Liver (tissue), 9 donors: ENCODE measurements around the gene GALR2. TPM values are rescaled to one million over a fixed set of nuclear protein-coding genes. Genes with fewer than 3 reads are reported as not detected.

Experiments used
- DNase-seq: peaks from one replicate; pipeline ENCODE4 v3.0.0-alpha.2; 2017; ENCODE audit warnings: low spot score
- H3K27ac ChIP-seq, 2 donors: one replicate each; pipeline ENCODE4 v1.7.0; 2013; ENCODE audit warnings: inconsistent platforms in 2 of 2, low read length in 2 of 2, control low read depth in 1 of 2, low read depth in 1 of 2, mild to moderate bottlenecking in 1 of 2
- H3K27me3 ChIP-seq, 4 donors: one replicate each; pipeline versions ENCODE4 v1.6.1 to v1.7.0; 2013; ENCODE audit warnings: low read length in 3 of 4, inconsistent platforms in 1 of 4, mild to moderate bottlenecking in 1 of 4, moderate library complexity in 1 of 4; ENCODE audit not compliant: control insufficient read depth in 4 of 4, insufficient read depth in 4 of 4
- H3K36me3 ChIP-seq, 4 donors: one replicate each; pipeline versions ENCODE4 v1.6.1 to v1.7.0; 2013; ENCODE audit warnings: low read length in 3 of 4, mild to moderate bottlenecking in 3 of 4, low read depth in 1 of 4, moderate library complexity in 1 of 4; ENCODE audit not compliant: control insufficient read depth in 4 of 4, insufficient read depth in 3 of 4
- H3K4me1 ChIP-seq, 4 donors: one replicate each; pipeline versions ENCODE4 v1.6.1 to v1.7.0; 2013; ENCODE audit warnings: low read length in 3 of 4, mild to moderate bottlenecking in 3 of 4, moderate library complexity in 1 of 4; ENCODE audit not compliant: control insufficient read depth in 4 of 4, insufficient read depth in 4 of 4
- H3K4me3 ChIP-seq, 3 donors: one replicate each; pipeline versions ENCODE4 v1.6.1 to v1.7.0; 2013; ENCODE audit warnings: low read length in 3 of 3, control low read depth in 1 of 3, low read depth in 1 of 3, mild to moderate bottlenecking in 1 of 3
- H3K9ac ChIP-seq, 2 donors: one replicate each; pipeline ENCODE4 v1.7.0; 2013; ENCODE audit warnings: low read length in 2 of 2, mild to moderate bottlenecking in 2 of 2, moderate library complexity in 2 of 2, control low read depth in 1 of 2, low read depth in 1 of 2
- H3K9me3 ChIP-seq, 4 donors: one replicate each; pipeline versions ENCODE4 v1.6.1 to v1.7.0; 2013; ENCODE audit warnings: low read length in 3 of 4; ENCODE audit not compliant: control insufficient read depth in 4 of 4
- EGR1 ChIP-seq, 2 donors: IDR thresholded peaks; 2 replicates each; pipeline ENCODE4 v1.6.1; 2016 to 2018; ENCODE audit warnings: antibody characterized with exemption in 2 of 2, low read depth in 2 of 2
- FOXA1 ChIP-seq: IDR thresholded peaks from 2 replicates; pipeline ENCODE4 v1.6.1; 2016; ENCODE audit warnings: antibody characterized with exemption
- FOXA2 ChIP-seq: IDR thresholded peaks from 2 replicates; pipeline ENCODE4 v1.6.1; 2016; ENCODE audit warnings: antibody characterized with exemption
- GABPA ChIP-seq, 2 donors: IDR thresholded peaks in 1 of 2; conservative IDR thresholded peaks in 1 of 2; 2 replicates each; pipeline ENCODE4 v1.6.1; 2016; ENCODE audit warnings: antibody characterized with exemption in 2 of 2, mild to moderate bottlenecking in 1 of 2, moderate library complexity in 1 of 2
- HNF4A ChIP-seq, 2 donors: conservative IDR thresholded peaks; 2 replicates each; pipeline ENCODE4 v1.6.1; 2016; ENCODE audit warnings: antibody characterized with exemption in 2 of 2, mild to moderate bottlenecking in 2 of 2
- HNF4G ChIP-seq: IDR thresholded peaks from 2 replicates; pipeline ENCODE4 v1.6.1; 2016; ENCODE audit warnings: antibody characterized with exemption
- JUND ChIP-seq, 2 donors: IDR thresholded peaks; 2 replicates each; pipeline ENCODE4 v1.6.1; 2016; ENCODE audit warnings: antibody characterized with exemption in 2 of 2
- NR2F2 ChIP-seq: IDR thresholded peaks from 2 replicates; pipeline ENCODE4 v1.6.1; 2016; ENCODE audit warnings: antibody characterized with exemption
- RAD21 ChIP-seq, 2 donors: IDR thresholded peaks; 2 replicates each; pipeline ENCODE4 v1.6.1; 2016; ENCODE audit warnings: antibody characterized with exemption in 2 of 2, mild to moderate bottlenecking in 2 of 2
- REST ChIP-seq: IDR thresholded peaks from 2 replicates; pipeline ENCODE4 v1.6.1; 2016; ENCODE audit warnings: antibody characterized with exemption, mild to moderate bottlenecking
- RXRA ChIP-seq, 2 donors: IDR thresholded peaks; 2 replicates each; pipeline ENCODE4 v1.6.1; 2017 to 2018; ENCODE audit warnings: antibody characterized with exemption in 2 of 2, mild to moderate bottlenecking in 1 of 2
- SP1 ChIP-seq: IDR thresholded peaks from 2 replicates; pipeline ENCODE4 v1.6.1; 2018; ENCODE audit warnings: antibody characterized with exemption, mild to moderate bottlenecking
- TAF1 ChIP-seq: conservative IDR thresholded peaks from 2 replicates; pipeline ENCODE4 v1.6.1; 2016; ENCODE audit warnings: antibody characterized with exemption, mild to moderate bottlenecking
- YY1 ChIP-seq: IDR thresholded peaks from 2 replicates; pipeline ENCODE4 v1.6.1; 2016; ENCODE audit warnings: antibody characterized with exemption, mild to moderate bottlenecking
- WGBS: extraction: QIAGEN DNeasy Blood & Tissue Kit; methylation state at CpG from one replicate; pipeline ENCODE4 v1.1.7; 2013; 5-methylcytosine and 5-hydroxymethylcytosine counted together
- polyA plus RNA-seq, 2 donors: library from polyadenylated mRNA; stranded (reverse) in 1 of 2; unstranded in 1 of 2; fragments of 200-250 nt in 1 of 2; fragments of >200 nt in 1 of 2; fragmentation: Nextera tagmentation in 1 of 2; extraction: Ambion mirVana in 1 of 2; gene quantifications; one replicate each; pipeline versions ENCODE4 v1.2.1 to v1.2.3, GENCODE V29; 2013 to 2015
- total RNA-seq, 2 donors: library from RNA; depleted of rRNA; stranded (reverse); fragments of >200 nt; gene quantifications; one replicate each; pipeline ENCODE4 v1.2.3, GENCODE V29; 2014
- TF ChIP-seq, protein P1 (sequence below): IDR thresholded peaks from 2 replicates; pipeline ENCODE4 v1.6.1; 2016; ENCODE audit warnings: antibody characterized with exemption
- TF ChIP-seq, protein P2 (sequence below): fragments of 150-350 bp; IDR thresholded peaks from 2 replicates; pipeline ENCODE4 v1.5.1; 2017; ENCODE audit warnings: improper control_type of control experiment, low read depth, low read length; ENCODE audit not compliant: missing input control
- TF ChIP-seq, protein P3 (sequence below): IDR thresholded peaks from 2 replicates; pipeline ENCODE4 v1.6.1; 2016; ENCODE audit warnings: antibody characterized with exemption
- donor health status: healthy.
- donor health status: healthy.
- donor health status: healthy.
- donor health status: healthy.
- donor health status: healthy.

GALR2 gene
- total and polyA plus RNA-seq, 4 donors = 0.08 to 0.22 (median 0.14) TPM; not detected in 1

GRCh38 chr17:76075364-76076145 lies 974 bp downstream of the GALR2 start:
- no peak overlapping the region for H3K9ac ChIP-seq
- no peaks in the 10 kb centered on the region for H3K36me3 ChIP-seq
- H3K27me3 ChIP-seq = peaks cover 0 to 20% (median 9%) of the 10 kb centered on the region in 4 donors
- WGBS = 6% methylated on average over 48 of the region's 48 CpGs
- no peak overlapping the region for H3K4me3 ChIP-seq
- H3K9me3 ChIP-seq = no peaks in the 10 kb centered on the region
- H3K4me1 ChIP-seq = peaks cover 10 to 49% (median 23%) of the 10 kb centered on the region in 4 donors
- H3K27ac ChIP-seq = no peak overlapping the region
- no peak for DNase-seq
- no peak for TF ChIP-seq FOXA1
- TF ChIP-seq GABPA (IDR thresholded peaks at IDR 0.05 in 1 of 2, conservative IDR thresholded peaks at IDR 0.05 in 1 of 2) = no peak
- no peak for TF ChIP-seq RAD21 (IDR thresholded peaks at IDR 0.05)
- no peak for TF ChIP-seq HNF4A (conservative IDR thresholded peaks at IDR 0.05)
- TF ChIP-seq SP1 = no peak
- TF ChIP-seq NR2F2 = no peak
- no peak for TF ChIP-seq HNF4G
- TF ChIP-seq RXRA (IDR thresholded peaks at IDR 0.05) = no peak
- TF ChIP-seq, protein P1, sequence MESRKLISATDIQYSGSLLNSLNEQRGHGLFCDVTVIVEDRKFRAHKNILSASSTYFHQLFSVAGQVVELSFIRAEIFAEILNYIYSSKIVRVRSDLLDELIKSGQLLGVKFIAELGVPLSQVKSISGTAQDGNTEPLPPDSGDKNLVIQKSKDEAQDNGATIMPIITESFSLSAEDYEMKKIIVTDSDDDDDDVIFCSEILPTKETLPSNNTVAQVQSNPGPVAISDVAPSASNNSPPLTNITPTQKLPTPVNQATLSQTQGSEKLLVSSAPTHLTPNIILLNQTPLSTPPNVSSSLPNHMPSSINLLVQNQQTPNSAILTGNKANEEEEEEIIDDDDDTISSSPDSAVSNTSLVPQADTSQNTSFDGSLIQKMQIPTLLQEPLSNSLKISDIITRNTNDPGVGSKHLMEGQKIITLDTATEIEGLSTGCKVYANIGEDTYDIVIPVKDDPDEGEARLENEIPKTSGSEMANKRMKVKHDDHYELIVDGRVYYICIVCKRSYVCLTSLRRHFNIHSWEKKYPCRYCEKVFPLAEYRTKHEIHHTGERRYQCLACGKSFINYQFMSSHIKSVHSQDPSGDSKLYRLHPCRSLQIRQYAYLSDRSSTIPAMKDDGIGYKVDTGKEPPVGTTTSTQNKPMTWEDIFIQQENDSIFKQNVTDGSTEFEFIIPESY = no peak
- TF ChIP-seq, protein P2, sequence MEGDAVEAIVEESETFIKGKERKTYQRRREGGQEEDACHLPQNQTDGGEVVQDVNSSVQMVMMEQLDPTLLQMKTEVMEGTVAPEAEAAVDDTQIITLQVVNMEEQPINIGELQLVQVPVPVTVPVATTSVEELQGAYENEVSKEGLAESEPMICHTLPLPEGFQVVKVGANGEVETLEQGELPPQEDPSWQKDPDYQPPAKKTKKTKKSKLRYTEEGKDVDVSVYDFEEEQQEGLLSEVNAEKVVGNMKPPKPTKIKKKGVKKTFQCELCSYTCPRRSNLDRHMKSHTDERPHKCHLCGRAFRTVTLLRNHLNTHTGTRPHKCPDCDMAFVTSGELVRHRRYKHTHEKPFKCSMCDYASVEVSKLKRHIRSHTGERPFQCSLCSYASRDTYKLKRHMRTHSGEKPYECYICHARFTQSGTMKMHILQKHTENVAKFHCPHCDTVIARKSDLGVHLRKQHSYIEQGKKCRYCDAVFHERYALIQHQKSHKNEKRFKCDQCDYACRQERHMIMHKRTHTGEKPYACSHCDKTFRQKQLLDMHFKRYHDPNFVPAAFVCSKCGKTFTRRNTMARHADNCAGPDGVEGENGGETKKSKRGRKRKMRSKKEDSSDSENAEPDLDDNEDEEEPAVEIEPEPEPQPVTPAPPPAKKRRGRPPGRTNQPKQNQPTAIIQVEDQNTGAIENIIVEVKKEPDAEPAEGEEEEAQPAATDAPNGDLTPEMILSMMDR = no peak
- TF ChIP-seq, protein P3, sequence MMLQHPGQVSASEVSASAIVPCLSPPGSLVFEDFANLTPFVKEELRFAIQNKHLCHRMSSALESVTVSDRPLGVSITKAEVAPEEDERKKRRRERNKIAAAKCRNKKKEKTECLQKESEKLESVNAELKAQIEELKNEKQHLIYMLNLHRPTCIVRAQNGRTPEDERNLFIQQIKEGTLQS = no peak
- TF ChIP-seq FOXA2 = no peak
- TF ChIP-seq YY1 = no peak
- no peak for TF ChIP-seq TAF1
- TF ChIP-seq EGR1 (IDR thresholded peaks at IDR 0.05; ENCODE audit: low read depth in 2 of 2) = no peak
- TF ChIP-seq REST = no peak
- no peak for TF ChIP-seq JUND (IDR thresholded peaks at IDR 0.05)
